Subcutaneous adipose tissue (tissue), 4 donors: Measurements from ENCODE around the gene PPP2R3B. TPM values are rescaled to one million over a fixed set of nuclear protein-coding genes. Genes with fewer than 3 reads are reported as not detected.

ENCODE experiments used
- CTCF ChIP-seq: fragments of 450-650 bp; IDR thresholded peaks from one replicate; pipeline ENCODE4 v1.5.1; 2016; ENCODE audit warnings: low read depth, mild to moderate bottlenecking, control low read depth, antibody characterized with exemption, moderate library complexity
- total RNA-seq, 4 donors: library from RNA; depleted of rRNA; stranded (reverse); fragments of >200 nt; gene quantifications; one replicate each; pipeline ENCODE4 v1.1.0, GENCODE V29; 2016

PPP2R3B gene
- total RNA-seq, 4 donors from 2014 or later = 5.9 to 23.2 (median 8.3) TPM

GRCh38 chrX:360496-361150, 26.1 kb downstream of the PPP2R3B start:
- no peak for TF ChIP-seq CTCF

GRCh38 chrX:358651-359143, 28.0 kb downstream of the PPP2R3B start:
- TF ChIP-seq CTCF = no peak

GRCh38 chrX:357693-358471, 28.8 kb downstream of the PPP2R3B start:
- TF ChIP-seq CTCF = no peak

- no peak for TF ChIP-seq CTCF
Measured at GRCh38 chrX:357035-357692, 29.5 kb downstream of the PPP2R3B start.

- TF ChIP-seq CTCF = no peak
Measured at GRCh38 chrX:356385-357034, 30.2 kb downstream of the PPP2R3B start.

- TF ChIP-seq CTCF = no peak
Measured at GRCh38 chrX:355329-356050, 31.2 kb downstream of the PPP2R3B start.
